Measurements from ENCODE around the gene IL1RAPL2. TPM values are rescaled to one million over a fixed set of nuclear protein-coding genes. Genes with fewer than 3 reads are reported as not detected.

The IL1RAPL2 gene
- polyA plus RNA-seq, 1 of the 3 experiments (the other 2 are of a cell fraction) = 0.13 TPM

GRCh38 chrX:105715746-105716145, 1149.7 kb downstream of the IL1RAPL2 start:
- Histone ChIP-seq H3K27me3 (ENCODE audit: insufficient read depth) (no peaks in the 10 kb centered on the region; the same call in 1 of the 2 replicates), H3K9me2 (no peaks in the 10 kb centered on the region), H4K20me1 (ENCODE audit: insufficient read depth) (no peaks in the 10 kb centered on the region), H3K9me3 (no peaks in the 10 kb centered on the region), H2AFZ (ENCODE audit: low read depth) (no peak overlapping the region), H3K27ac (ENCODE audit: low read depth in 2 of 2, low read length in 1 of 2) (no peak overlapping the region), H3K4me2 (no peak overlapping the region), H3K4me1 (ENCODE audit: control insufficient read depth in 1 of 2, insufficient read depth in 2 of 2, low read depth in 1 of 2, low read length in 1 of 2) (no peaks in the 10 kb centered on the region), H3K79me2 (ENCODE audit: insufficient read depth) (no peaks in the 10 kb centered on the region), H3K9ac (no peak overlapping the region), H3K36me3 (replicated peaks in 1 of 2; ENCODE audit: control insufficient read depth in 1 of 2, insufficient read depth in 2 of 2, low read length in 1 of 2) (no peaks in the 10 kb centered on the region), H3K4me3 (ENCODE audit: low read depth in 2 of 2, low read length in 1 of 2) (no peak overlapping the region), H3F3A (replicated peaks; ENCODE audit: insufficient read depth) (no peaks in the 10 kb centered on the region)
- POLR2A ChIA-PET = no interaction called here
- TF ChIP-seq CTCF (IDR thresholded peaks at IDR 0.05) = no peak
- CTCF ChIA-PET = no interaction called here
- no peak for DNase-seq

GRCh38 chrX:105723966-105724735, 1158.2 kb downstream of the IL1RAPL2 start:
- Histone ChIP-seq H3K79me2 (ENCODE audit: insufficient read depth) (no peaks in the 10 kb centered on the region), H3K27ac (ENCODE audit: low read depth in 2 of 2, low read length in 1 of 2) (no peak overlapping the region), H3F3A (replicated peaks; ENCODE audit: insufficient read depth) (no peaks in the 10 kb centered on the region), H3K36me3 (replicated peaks in 1 of 2; ENCODE audit: control insufficient read depth in 1 of 2, insufficient read depth in 2 of 2, low read length in 1 of 2) (no peaks in the 10 kb centered on the region), H3K4me3 (ENCODE audit: low read depth in 2 of 2, low read length in 1 of 2) (no peak overlapping the region), H4K20me1 (ENCODE audit: insufficient read depth) (no peaks in the 10 kb centered on the region), H3K9me3 (no peaks in the 10 kb centered on the region), H2AFZ (ENCODE audit: low read depth) (no peak overlapping the region), H3K4me1 (ENCODE audit: control insufficient read depth in 1 of 2, insufficient read depth in 2 of 2, low read depth in 1 of 2, low read length in 1 of 2) (no peaks in the 10 kb centered on the region), H3K9me2 (no peaks in the 10 kb centered on the region), H3K27me3 (ENCODE audit: insufficient read depth) (no peaks in the 10 kb centered on the region), H3K4me2 (no peak overlapping the region), H3K9ac (no peak overlapping the region)
- POLR2A ChIA-PET = no interaction called here
- DNase-seq = no peak
- no peak for TF ChIP-seq GATA2 (CRISPR knock-in tag; IDR thresholded peaks at IDR 0.05)
- no peak for TF ChIP-seq IRF3 (IDR thresholded peaks at IDR 0.05; ENCODE audit: low read depth, low read length)
- 0% methylated on average over 1 of the region's 1 CpG for WGBS (ENCODE audit: low lambda C conversion rate)
- CTCF ChIA-PET = no interaction called here

- Histone ChIP-seq H3K79me2 (ENCODE audit: insufficient read depth) (no peaks in the 10 kb centered on the region), H3K27me3 (ENCODE audit: insufficient read depth) (no peaks in the 10 kb centered on the region), H3K4me3 (ENCODE audit: low read depth in 2 of 2, low read length in 1 of 2) (no peak overlapping the region), H3K4me2 (no peak overlapping the region), H3K9me2 (no peaks in the 10 kb centered on the region), H3F3A (replicated peaks; ENCODE audit: insufficient read depth) (no peaks in the 10 kb centered on the region), H3K27ac (ENCODE audit: low read depth in 2 of 2, low read length in 1 of 2) (no peak overlapping the region), H3K9me3 (no peaks in the 10 kb centered on the region), H3K9ac (no peak overlapping the region), H2AFZ (ENCODE audit: low read depth) (no peak overlapping the region), H3K4me1 (ENCODE audit: control insufficient read depth in 1 of 2, insufficient read depth in 2 of 2, low read depth in 1 of 2, low read length in 1 of 2) (no peaks in the 10 kb centered on the region), H3K36me3 (replicated peaks in 1 of 2; ENCODE audit: control insufficient read depth in 1 of 2, insufficient read depth in 2 of 2, low read length in 1 of 2) (no peaks in the 10 kb centered on the region), H4K20me1 (ENCODE audit: insufficient read depth) (no peaks in the 10 kb centered on the region)
- CTCF ChIA-PET = no interaction called here
- DNase-seq = no peak
- POLR2A ChIA-PET = no interaction called here
- WGBS (ENCODE audit: low lambda C conversion rate) = 15% methylated on average over 1 of the region's 1 CpG
- TF ChIP-seq TAF1 (IDR thresholded peaks at IDR 0.05; ENCODE audit: borderline replicate concordance, low read depth, low read length) (no peak), USF2 (IDR thresholded peaks at IDR 0.05; ENCODE audit: borderline replicate concordance, low read depth, low read length) (no peak), TCF12 (IDR thresholded peaks at IDR 0.05) (no peak), PBX3 (IDR thresholded peaks at IDR 0.05) (no peak), RXRA (IDR thresholded peaks at IDR 0.05; ENCODE audit: borderline replicate concordance, low read depth) (no peak), ELF1 (IDR thresholded peaks at IDR 0.05) (no peak), FOXJ3 (CRISPR knock-in tag; IDR thresholded peaks at IDR 0.05) (no peak), GATA2 (CRISPR knock-in tag; IDR thresholded peaks at IDR 0.05) (no peak), EZH2phosphoT487 (IDR thresholded peaks at IDR 0.05; ENCODE audit: borderline replicate concordance, low read depth) (no peak), IRF3 (IDR thresholded peaks at IDR 0.05; ENCODE audit: low read depth, low read length) (no peak), RAD21 (IDR thresholded peaks at IDR 0.05; ENCODE audit: low read length) (no peak), SMC3 (IDR thresholded peaks at IDR 0.05; ENCODE audit: low read depth, low read length) (no peak), MXI1 (IDR thresholded peaks at IDR 0.05; ENCODE audit: low read depth, low read length) (no peak), FOXM1 (IDR thresholded peaks at IDR 0.05; ENCODE audit: low read depth) (no peak), MEF2A (IDR thresholded peaks at IDR 0.05; ENCODE audit: borderline replicate concordance, low read depth) (no peak)
Measured at GRCh38 chrX:105725228-105725627, 1159.2 kb downstream of the IL1RAPL2 start.

Data from SK-N-SH (cell line).